ENCODE results near the gene ITGB2. TPM values are rescaled to one million over a fixed set of nuclear protein-coding genes. Genes with fewer than 3 reads are reported as not detected.
A peak's percentile ranks its signal among the peaks of the same experiment; 100 is the strongest.

The ITGB2 gene
- total RNA-seq, 4 donors from 2014 or later: 18.4 to 40.7 (median 20.4) TPM

DNA sequence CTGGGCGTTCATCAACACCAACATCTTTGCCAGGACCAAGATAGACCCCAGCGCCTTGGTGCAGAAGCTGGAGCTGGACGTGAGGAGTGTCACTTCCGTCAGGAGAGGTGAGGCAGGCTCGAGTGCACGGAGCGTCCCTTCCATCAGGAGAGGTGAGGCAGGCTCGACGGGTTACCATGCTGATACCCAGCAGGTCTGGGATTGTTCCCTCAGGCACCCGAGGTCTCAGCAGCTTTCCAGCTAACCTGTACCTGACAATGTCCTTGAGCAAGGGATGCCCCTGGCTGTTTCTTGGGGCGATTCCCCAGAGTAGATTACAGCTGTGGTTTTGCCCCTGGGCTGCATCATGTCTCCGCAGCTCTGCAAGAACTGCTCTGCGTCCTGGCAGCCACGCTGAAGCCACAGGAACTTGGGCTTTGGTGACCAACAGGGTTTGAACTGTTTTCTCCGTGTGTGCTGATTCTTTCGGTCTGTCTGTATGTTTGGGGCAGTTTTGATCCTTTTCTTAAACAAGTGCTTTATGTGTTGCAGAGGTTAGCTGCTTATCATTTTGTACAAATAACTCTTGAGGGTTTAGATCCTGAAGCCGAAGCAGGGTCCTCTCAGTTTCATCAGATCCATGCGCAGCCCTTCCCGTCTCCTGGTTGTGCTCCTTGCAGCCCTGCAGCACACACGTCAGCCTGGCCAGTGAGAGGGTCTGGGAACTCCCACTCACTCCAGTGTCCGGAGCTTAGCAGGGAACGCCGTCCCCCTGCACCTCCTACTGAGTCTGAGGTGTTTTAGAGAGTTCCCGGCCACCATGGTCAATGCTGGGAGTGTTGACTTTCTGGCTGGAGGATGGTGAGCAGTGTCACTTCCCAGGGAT lies 23.2 kb upstream of the ITGB2 start:
- intact Hi-C loops (cut with DNase I; ENCODE audit: low total_unique reads): no loop called here
- no peak for TF ChIP-seq POLR2A (IDR thresholded peaks at IDR 0.05)
- TF ChIP-seq, protein P1, sequence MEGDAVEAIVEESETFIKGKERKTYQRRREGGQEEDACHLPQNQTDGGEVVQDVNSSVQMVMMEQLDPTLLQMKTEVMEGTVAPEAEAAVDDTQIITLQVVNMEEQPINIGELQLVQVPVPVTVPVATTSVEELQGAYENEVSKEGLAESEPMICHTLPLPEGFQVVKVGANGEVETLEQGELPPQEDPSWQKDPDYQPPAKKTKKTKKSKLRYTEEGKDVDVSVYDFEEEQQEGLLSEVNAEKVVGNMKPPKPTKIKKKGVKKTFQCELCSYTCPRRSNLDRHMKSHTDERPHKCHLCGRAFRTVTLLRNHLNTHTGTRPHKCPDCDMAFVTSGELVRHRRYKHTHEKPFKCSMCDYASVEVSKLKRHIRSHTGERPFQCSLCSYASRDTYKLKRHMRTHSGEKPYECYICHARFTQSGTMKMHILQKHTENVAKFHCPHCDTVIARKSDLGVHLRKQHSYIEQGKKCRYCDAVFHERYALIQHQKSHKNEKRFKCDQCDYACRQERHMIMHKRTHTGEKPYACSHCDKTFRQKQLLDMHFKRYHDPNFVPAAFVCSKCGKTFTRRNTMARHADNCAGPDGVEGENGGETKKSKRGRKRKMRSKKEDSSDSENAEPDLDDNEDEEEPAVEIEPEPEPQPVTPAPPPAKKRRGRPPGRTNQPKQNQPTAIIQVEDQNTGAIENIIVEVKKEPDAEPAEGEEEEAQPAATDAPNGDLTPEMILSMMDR (IDR thresholded peaks at IDR 0.05): no peak

GRCh38 chr21:44943005-44943685 lies 22.4 kb upstream of the ITGB2 start:
- WGBS, 2 donors: 85 to 89% methylated on average over 15 of the region's 15 CpGs
- no peak for TF ChIP-seq POLR2A (IDR thresholded peaks at IDR 0.05)
- TF ChIP-seq, protein P1 (IDR thresholded peaks at IDR 0.05): no peak
- no peak for DNase-seq (ENCODE audit: low spot score in 2 of 2)
- intact Hi-C loops (cut with DNase I; ENCODE audit: low total_unique reads): no loop called here
- no peak overlapping the region for H3K4me3 ChIP-seq (ENCODE audit: low read depth, poor library complexity, severe bottlenecking)

More for the DNA sequence above, 23.2 kb upstream of the ITGB2 start:
- H3K4me3 ChIP-seq (ENCODE audit: low read depth, poor library complexity, severe bottlenecking): no peak overlapping the region
- WGBS, 2 donors: 85 to 89% methylated on average over 24 of the region's 24 CpGs
- DNase-seq (ENCODE audit: low spot score in 2 of 2): no peak

- intact Hi-C loops (cut with DNase I; ENCODE audit: low total_unique reads): no loop called here
- no peak overlapping the region for H3K4me3 ChIP-seq (ENCODE audit: low read depth, poor library complexity, severe bottlenecking)
- DNase-seq (ENCODE audit: low spot score in 2 of 2): no peak
- TF ChIP-seq POLR2A (IDR thresholded peaks at IDR 0.05): no peak
- TF ChIP-seq, protein P1 (IDR thresholded peaks at IDR 0.05): no peak
- 76 to 80% methylated on average over 2 of the region's 2 CpGs for WGBS, 2 donors
These were observed 21.9 kb upstream of the ITGB2 start for GRCh38 chr21:44942566-44942965.

DNA sequence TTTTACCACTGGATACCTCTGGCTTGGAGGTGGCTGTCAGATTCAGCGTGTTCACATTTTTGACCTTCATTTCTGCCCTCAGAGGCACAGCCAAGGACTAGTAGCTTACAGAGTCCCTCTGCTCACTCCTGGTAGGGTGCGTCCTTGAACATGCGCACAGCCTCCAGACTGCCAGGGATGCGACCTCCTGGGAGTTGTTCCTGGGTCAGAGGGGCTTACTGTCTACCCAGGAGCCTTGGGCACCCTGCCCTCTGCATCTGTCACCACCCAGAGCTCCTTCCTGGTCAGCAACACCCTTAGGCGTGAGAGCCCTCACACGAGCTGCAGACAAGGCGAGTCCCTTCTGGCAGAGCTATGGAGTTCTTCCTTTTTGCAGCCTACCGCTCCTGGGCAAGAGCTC lies 20.9 kb upstream of the ITGB2 start:
- intact Hi-C loops (cut with DNase I; ENCODE audit: low total_unique reads): no loop called here
- 60 to 69% methylated on average over 8 of the region's 8 CpGs for WGBS, 2 donors
- no peak overlapping the region for H3K4me3 ChIP-seq (ENCODE audit: low read depth, poor library complexity, severe bottlenecking)
- no peak for DNase-seq (ENCODE audit: low spot score in 2 of 2)
- TF ChIP-seq POLR2A (IDR thresholded peaks at IDR 0.05): no peak
- TF ChIP-seq, protein P1 (IDR thresholded peaks at IDR 0.05): no peak

DNA sequence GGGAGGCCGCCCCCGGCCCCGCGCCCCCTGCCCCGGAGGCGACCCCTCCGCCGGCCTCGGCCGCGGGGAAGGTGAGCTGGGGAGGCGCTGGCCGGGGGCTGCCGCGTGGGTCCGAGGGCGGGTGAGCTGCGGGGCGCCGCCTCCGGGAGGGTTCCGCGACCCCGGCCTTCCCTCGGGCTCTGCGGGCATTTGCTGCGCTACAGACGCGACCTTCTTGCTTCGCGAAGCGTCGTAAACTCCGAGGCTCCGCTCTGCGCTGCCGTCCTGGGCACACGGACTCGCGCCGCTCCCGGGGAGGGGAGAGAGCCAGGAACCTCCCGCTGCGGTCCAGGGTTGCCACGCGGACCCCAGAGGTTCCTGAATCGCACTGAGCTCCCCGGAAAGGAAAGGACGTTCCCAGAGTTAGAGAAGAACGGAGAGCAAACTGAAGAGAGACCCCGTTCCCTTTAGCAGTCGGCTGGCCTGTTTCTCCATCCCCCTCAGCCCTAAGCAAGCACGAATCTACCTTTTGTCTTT lies 19.5 kb upstream of the ITGB2 start:
- WGBS, 2 donors: 1% methylated on average over 17 to 18 of the region's 53 CpGs
- intact Hi-C loops (cut with DNase I; ENCODE audit: low total_unique reads): no loop called here
- DNase-seq (ENCODE audit: low spot score in 2 of 2): no peak
- H3K4me3 ChIP-seq (ENCODE audit: low read depth, poor library complexity, severe bottlenecking): peak overlapping the region; percentile 89
- TF ChIP-seq POLR2A (IDR thresholded peaks at IDR 0.05): no peak

GRCh38 chr21:44939532-44940115 lies 18.9 kb upstream of the ITGB2 start, which contains the start of gene SLX9:
TSS of gene SLX9 (plus strand) at chr21:44940029. CDS start at chr21:44940058, 29 bp downstream.
- intact Hi-C loops (cut with DNase I; ENCODE audit: low total_unique reads): loop anchor here (10.0 kb wide), 1 partner anchor 135 kb away; the partner anchor contains the start of gene UBE2G2
- H3K4me3 ChIP-seq (ENCODE audit: low read depth, poor library complexity, severe bottlenecking): peak within 1 kb of the TSS; percentile 89
- TF ChIP-seq, protein P1 (IDR thresholded peaks at IDR 0.05): no peak
- TF ChIP-seq POLR2A (IDR thresholded peaks at IDR 0.05): no peak
- 2 to 4% methylated on average over 43 to 46 of the region's 69 CpGs for WGBS, 2 donors
- DNase-seq (ENCODE audit: low spot score in 2 of 2): no peak

All from lower leg skin (tissue), 4 donors.